ENCODE measurements around the gene FUT8.
"Not testable (repeated sequence)": the region's sequence is repeated elsewhere in the genome, so short reads cannot be mapped to it uniquely, and the experiment has no call there.

FUT8 gene

DNA sequence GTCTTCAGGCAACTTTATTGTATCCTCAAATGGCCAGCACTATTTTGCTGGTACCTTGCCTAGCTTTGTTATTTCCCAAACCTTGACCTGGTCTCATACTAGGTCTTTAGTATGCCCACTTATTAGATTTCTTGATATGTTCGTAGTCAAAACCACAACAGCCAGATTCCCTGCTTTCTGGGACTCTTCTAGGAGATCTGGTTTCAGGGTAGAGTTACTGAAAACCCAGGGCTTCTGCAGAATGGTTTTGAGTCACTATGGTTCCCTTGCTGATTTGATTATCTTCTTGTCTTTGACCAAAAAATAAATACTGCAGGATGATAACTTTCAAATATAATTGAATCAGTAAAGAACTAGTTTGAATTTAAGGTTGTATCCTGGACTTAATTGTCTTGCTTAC lies 211.2 kb downstream of the FUT8 start:
- DNase-seq (ENCODE audit: low spot score) = no peak

GRCh38 chr14:65627315-65627714 lies 214.8 kb downstream of the FUT8 start:
- DNase-seq (ENCODE audit: low spot score) = no peak

- DNase-seq (ENCODE audit: low spot score) = no peak
Measured at GRCh38 chr14:65628664-65629063, 216.1 kb downstream of the FUT8 start.

DNA sequence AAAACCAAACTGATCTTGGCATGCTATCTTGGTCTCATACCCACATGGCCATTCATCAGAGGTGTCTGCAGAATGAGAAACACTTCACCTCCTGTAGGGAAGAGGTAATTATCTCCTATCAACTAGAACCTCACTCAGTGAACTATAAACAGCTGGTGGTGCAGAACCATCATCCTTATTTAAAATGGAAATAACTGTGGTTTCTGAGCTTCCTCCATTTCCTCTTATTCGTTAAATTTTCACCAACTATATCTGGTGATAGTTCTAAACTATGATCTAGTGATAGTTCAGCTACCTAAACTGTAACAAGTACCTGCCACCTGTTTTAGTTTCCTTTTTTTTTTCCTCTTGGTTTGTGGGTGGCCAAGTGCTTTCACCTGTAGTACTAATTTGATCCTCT lies 218.5 kb downstream of the FUT8 start:
- DNase-seq (ENCODE audit: low spot score) = no peak

- DNase-seq (ENCODE audit: low spot score) = no peak
Measured at GRCh38 chr14:65632487-65632886, 220.0 kb downstream of the FUT8 start.

DNA sequence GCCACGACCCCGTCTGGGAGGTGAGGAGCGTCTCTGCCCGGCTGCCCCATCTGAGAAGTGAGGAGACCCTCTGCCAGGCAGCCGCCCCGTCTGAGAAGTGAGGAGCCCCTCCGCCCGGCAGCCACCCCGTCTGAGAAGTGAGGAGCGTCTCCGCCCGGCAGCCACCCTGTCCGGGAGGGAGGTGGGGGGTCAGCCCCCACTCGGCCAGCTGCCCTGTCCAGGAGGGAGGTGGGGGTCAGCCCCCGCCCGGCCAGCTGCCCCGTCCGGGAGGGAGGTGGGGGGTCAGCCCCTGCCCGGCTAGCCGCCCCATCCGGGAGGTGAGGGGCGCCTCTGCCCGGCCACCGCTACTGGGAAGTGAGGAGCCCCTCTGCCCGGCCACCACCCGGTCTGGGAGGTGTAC lies 221.1 kb downstream of the FUT8 start:
- not testable (repeated sequence) for DNase-seq (ENCODE audit: low spot score)

DNA sequence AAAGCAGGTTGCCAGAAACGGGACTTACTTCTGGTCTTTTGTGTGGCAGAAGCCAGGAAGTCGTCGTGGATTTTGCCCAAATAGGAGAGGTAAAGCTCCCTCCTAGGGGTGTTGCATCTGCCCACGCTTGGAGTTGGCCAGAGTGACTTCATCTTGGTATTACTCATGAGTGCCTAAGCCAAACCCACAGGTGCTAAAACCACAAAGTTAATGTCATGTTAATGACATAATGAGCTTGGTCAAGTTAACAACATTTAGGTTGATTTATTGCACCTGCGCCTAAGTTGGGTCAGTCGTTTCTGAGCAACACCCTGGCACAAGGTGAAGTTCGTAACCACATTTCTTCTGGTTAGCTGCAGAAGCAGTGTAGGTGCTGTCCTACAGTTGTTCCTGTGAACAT lies 225.2 kb downstream of the FUT8 start:
- DNase-seq (ENCODE audit: low spot score) = no peak

DNA sequence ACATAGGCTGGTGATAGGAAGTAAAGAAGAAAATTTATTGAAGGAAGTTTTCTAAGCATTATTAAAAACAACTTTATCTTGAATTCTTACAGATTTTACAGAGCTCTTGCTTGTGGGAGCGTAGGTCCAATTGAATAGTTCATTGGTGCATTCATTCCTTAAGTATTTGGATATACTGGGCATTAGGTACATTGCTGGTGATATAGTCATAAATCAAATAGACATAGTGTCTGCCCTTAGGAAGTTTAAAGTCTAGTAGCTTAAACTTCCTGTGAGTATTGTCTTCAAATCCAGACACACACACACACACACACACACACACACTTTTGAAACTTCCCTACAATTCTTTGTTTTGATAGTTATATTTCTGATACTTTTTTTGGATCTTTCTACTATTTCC lies 226.7 kb downstream of the FUT8 start:
- no peak for DNase-seq (ENCODE audit: low spot score)

DNA sequence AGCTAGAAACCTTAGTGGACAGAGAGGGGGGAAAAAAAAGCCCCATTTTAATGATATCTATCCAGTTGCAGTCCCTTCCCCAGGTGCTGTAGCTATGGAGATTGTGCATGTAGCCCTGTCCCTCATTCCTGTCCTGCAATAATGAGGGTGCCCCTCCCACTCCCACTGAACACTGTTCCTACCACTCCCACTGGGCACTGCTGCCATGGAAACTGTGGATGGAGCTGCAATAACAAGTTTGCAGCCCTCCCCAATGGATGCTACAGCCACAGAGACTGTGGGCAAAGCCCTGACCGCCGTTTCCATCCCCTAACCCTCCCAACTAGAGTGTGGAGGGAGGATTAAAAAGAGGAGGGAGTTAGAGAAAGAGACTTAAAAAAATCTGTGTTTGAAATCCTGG lies 238.3 kb downstream of the FUT8 start:
- no peak for DNase-seq (ENCODE audit: low spot score)

GRCh38 chr14:65656554-65656953 lies 244.0 kb downstream of the FUT8 start:
- no peak for DNase-seq (ENCODE audit: low spot score)

- DNase-seq (ENCODE audit: low spot score) = no peak
Measured at GRCh38 chr14:65658202-65658601, 245.7 kb downstream of the FUT8 start.

- no peak for DNase-seq (ENCODE audit: low spot score)
Measured at GRCh38 chr14:65661865-65662264, 249.3 kb downstream of the FUT8 start.

DNA sequence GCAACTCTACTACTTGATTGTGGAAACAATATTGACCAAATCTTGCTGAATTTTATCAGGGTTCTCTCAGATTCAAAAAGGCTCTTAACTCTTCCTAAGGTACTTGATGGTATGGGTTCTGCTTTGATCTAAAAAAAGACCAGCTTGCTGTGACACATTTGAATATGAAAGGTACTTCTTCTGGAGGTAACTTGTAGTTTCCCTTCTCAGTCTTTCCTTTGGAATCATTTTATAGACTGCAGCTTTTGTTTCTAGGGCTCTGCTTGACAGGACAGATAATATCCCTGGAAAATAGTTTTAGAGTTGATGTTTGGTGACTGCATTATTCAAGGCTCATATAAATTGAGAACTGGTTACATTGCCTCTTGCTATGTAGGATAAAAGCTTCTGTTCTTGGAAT lies 251.9 kb downstream of the FUT8 start:
- no peak for DNase-seq (ENCODE audit: low spot score)

DNA sequence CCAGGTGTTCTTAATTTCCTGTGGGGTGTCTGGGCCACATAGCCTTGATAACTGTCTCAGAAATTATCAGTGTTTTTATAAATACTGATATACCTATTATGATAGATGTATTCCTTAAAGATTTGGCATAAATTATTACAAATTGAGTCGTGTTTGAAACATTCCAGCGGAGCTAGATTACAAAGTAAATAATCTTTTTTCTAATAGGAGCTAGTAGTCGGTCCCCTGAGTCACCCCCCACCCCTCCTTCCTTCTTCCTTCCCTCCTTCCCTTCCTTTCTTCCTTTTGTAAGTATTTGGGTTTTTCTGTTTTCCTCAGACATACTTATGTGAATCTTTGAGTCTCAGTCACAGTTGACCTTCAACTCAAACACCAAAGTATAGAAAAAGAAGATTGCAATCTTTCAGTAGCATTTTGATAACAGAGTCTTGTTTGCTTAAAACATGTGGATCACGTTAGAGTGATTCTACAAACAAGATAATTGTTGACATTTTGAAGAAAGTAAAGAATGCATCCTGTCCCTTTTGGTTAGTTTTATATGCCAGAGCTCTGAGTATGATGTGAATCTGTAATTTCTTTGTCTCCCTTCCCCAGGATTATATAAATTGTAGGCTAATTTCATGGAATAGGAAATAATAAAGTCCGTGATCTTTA lies 264.0 kb downstream of the FUT8 start:
- DNase-seq (ENCODE audit: low spot score) = no peak

GRCh38 chr14:65685572-65685971 lies 273.0 kb downstream of the FUT8 start:
- DNase-seq (ENCODE audit: low spot score) = no peak

- no peak for DNase-seq (ENCODE audit: low spot score)
Measured at GRCh38 chr14:65686761-65687160, 274.2 kb downstream of the FUT8 start.

GRCh38 chr14:65689070-65689469 lies 276.5 kb downstream of the FUT8 start:
- no peak for DNase-seq (ENCODE audit: low spot score)

DNA sequence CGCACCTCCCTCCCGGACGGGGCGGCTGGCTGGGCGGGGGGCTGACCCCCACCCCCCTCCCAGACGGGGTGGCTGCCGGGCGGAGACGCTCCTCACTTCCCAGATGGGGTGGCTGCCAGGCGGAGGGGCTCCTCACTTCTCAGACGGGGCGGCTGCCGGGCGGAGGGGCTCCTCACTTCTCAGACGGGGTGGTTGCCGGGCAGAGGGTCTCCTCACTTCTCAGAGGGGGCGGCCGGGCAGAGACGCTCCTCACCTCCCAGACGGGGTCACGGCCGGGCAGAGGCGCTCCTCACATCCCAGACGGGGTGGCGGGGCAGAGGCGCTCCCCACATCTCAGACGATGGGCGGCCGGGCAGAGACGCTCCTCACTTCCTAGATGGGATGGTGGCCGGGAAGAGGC lies 280.0 kb downstream of the FUT8 start:
- not testable (repeated sequence) for DNase-seq (ENCODE audit: low spot score)

DNA sequence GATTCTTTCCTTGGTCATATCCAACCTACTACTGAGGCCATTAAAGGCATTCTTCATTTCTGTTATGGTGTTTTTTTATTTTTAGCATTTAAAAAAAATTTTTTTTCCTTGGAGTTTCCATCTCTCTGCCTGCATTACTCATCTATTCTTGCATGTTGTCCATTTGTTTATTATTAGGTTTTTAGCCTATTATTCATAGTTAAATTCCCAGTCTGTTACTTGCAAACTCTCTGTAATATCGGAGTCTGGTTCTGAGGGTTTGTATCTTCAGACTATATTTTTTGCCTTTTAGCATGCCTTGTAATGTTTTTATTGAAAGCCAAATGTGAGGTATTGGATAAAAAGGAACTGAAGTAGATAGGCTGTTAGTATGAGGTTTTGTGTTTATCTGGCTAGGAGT lies 284.3 kb downstream of the FUT8 start:
- DNase-seq (ENCODE audit: low spot score) = no peak

DNA sequence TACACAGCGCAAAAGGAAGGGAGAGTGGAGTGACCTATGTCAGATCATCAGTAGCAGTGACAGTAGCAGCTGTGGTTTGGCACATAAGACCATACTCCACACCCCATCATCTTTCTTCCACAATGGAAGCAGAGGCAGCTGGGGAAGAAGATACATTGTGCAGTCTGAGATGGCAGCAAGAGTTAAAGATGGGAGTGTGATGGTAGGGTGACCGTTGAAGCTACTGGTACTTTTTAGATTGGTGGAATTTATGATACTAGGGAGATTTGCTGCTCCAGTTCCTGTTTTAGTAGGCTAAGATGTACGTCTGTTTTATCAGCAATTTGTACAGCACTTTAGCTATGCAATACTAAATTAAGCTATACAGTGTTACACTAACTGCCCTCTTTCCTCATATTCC lies 291.0 kb downstream of the FUT8 start:
- DNase-seq (ENCODE audit: low spot score) = no peak

- no peak for DNase-seq (ENCODE audit: low spot score)
Measured at GRCh38 chr14:65703996-65704395, 291.5 kb downstream of the FUT8 start.

DNA sequence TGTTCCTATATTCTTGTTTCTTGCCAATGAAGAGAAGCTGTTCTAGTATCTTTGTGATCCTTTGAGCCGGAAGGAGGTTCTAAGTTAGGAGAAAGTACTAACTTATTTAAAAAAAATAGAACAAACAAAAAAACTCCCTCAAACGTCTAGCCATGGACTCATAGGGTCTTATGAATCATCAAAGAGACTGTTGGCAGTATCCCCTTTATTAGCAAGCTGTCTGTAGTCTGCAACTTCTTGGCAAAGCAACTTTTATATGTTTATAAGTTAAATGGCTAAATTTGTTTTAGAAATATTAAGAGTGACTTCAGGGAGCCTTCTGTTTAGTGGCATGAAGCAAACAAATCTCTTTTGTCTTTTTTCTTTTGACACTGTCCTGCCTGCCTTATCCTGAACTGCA lies 291.9 kb downstream of the FUT8 start:
- DNase-seq (ENCODE audit: low spot score) = no peak

DNA sequence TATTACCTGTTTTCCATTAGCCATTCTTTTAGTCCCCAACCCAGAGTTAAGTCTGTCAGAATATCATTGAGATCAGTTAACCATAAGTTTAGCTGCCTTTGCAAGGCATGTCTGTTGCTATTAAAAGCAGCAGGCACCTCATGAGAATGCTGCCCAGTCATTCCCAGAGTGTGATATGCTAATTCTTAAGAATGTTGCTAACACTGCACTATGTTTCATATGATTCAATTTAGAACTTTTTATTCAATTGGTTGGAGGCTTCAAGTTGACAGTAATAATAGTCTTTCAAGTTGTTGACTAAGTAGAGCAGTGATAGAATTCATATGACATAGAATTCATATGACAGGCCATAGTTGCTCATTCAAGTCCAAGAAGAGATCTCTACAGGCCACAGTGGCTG lies 292.3 kb downstream of the FUT8 start:
- no peak for DNase-seq (ENCODE audit: low spot score)

GRCh38 chr14:65709576-65709975 lies 297.0 kb downstream of the FUT8 start:
- no peak for DNase-seq (ENCODE audit: low spot score)

DNA sequence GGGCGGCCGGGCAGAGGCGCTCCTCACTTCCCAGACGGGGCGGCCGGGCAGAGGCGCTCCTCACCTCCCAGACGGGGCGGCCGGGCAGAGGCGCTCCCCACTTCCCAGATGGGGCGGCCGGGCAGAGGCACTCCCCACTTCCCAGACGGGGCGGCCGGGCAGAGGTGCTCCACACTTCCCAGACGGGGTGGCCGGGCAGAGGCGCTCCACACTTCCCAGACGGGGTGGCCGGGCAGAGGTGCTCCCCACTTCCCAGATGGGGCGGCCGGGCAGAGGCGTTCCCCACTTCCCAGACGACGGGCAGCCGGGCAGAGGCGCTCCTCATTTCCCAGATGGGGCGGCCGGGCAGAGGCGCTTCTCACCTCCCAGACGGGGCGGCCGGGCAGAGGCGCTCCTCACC lies 304.3 kb downstream of the FUT8 start:
- DNase-seq (ENCODE audit: low spot score) = not testable (repeated sequence)
